ENCODE data around the gene CTDP1. TPM values are rescaled to one million over a fixed set of nuclear protein-coding genes. Genes with fewer than 3 reads are reported as not detected.

CTDP1 gene
- total and polyA plus RNA-seq, 9 of the 15 experiments (the other 6 are each of a cell fraction or from before 2014, with no cell fraction given): 0.07 to 19.2 (median 4.0) TPM

- TF ChIP-seq ZNF668 (CRISPR knock-in tag; IDR thresholded peaks at IDR 0.05) (no peak), NCOR1 (IDR thresholded peaks at IDR 0.05) (no peak), KLF13 (tag; IDR thresholded peaks at IDR 0.05; ENCODE audit: borderline replicate concordance, low read depth) (no peak), THAP12 (CRISPR knock-in tag; IDR thresholded peaks at IDR 0.05) (no peak), CCAR2 (IDR thresholded peaks at IDR 0.05; ENCODE audit: low read depth, low read length) (no peak), ZFPM2 (CRISPR knock-in tag; IDR thresholded peaks at IDR 0.05) (no peak), CEBPZ (IDR thresholded peaks at IDR 0.05; ENCODE audit: borderline replicate concordance, low read depth, low read length) (no peak), PHF8 (IDR thresholded peaks at IDR 0.05; ENCODE audit: borderline replicate concordance, low read length) (no peak)
Measured at GRCh38 chr18:79798346-79798998, 118.9 kb downstream of the CTDP1 start (continued).
